HCT116 (cell line): ENCODE results near the gene CRHR2. TPM values are rescaled to one million over a fixed set of nuclear protein-coding genes. Genes with fewer than 3 reads are reported as not detected.

Experiments
- ATAC-seq: fragments of 200-7000 bp; cut with Tn5 transposase; 2 replicates; pipeline ENCODE4 v1.9.1; 2020; ENCODE audit warnings: mild to moderate bottlenecking, moderate library complexity
- BruUV-seq: library from RNA; stranded (reverse); fragments of 400-500 nt; replicated peaks from 2 replicates; lab custom pipeline; 2021; lab: Mats Ljungman, UMichigan
- CTCF ChIA-PET: fragments of 300-600 bp; sonication (Branson Sonifier 250); formaldehyde crosslinking; loops from one replicate; lab custom pipeline; 2021; ENCODE audit warnings: antibody characterized with exemption; lab: Charles Lee
- POLR2A ChIA-PET: fragments of 300-600, 350-600 bp; sonication (Branson Sonifier 250); formaldehyde crosslinking; loops from one replicate; lab custom pipeline; 2021; ENCODE audit warnings: antibody characterized with exemption; lab: Charles Lee
- RAD21 ChIA-PET, 2 experiments: fragments of 300-600 bp; sonication (Branson Sonifier 250); formaldehyde crosslinking; loops; one replicate each; lab custom pipeline; 2023; ENCODE audit warnings: low total read pairs in 2 of 2; ENCODE audit not compliant: uncharacterized antibody in 2 of 2, unreplicated experiment in 2 of 2, low non-redundant PET in 1 of 2; lab: Charles Lee
- DNase-seq: peaks from one replicate; pipeline ENCODE4 v3.0.0-alpha.2; 2010; ENCODE audit warnings: low read depth, low spot score
- H2AFZ ChIP-seq: fragments of 200-600 bp; shearing (Covaris generic), sonication (generic); 2 replicates; pipeline ENCODE4 v1.6.1; 2017; ENCODE audit warnings: low read depth, mixed run types, mixed read lengths, antibody characterized with exemption, low read length; ENCODE audit not compliant: poor library complexity, severe bottlenecking
- H3K27ac ChIP-seq: 2 replicates; pipeline ENCODE4 v1.5.1; 2012; ENCODE audit warnings: low read depth, low read length
- H3K27me3 ChIP-seq: fragments of 200-600 bp; sonication (generic); 2 replicates; pipeline ENCODE4 v1.6.1; 2016; ENCODE audit warnings: mixed run types, low read length, mixed read lengths; ENCODE audit not compliant: insufficient read depth
- H3K36me3 ChIP-seq, 2 experiments: fragments of 200-500 bp in 1 of 2; fragments of 200-600 bp in 1 of 2; sonication (Bioruptor generic) in 1 of 2; sonication (generic) in 1 of 2; 2 replicates each; pipeline versions ENCODE4 v1.5.1 to v1.6.1; 2014 to 2016; ENCODE audit warnings: low read length in 2 of 2, inconsistent platforms in 1 of 2, mixed read lengths in 1 of 2, mixed run types in 1 of 2; ENCODE audit not compliant: insufficient read depth in 2 of 2, control insufficient read depth in 1 of 2
- H3K4me1 ChIP-seq, 2 experiments: fragments of 200-600 bp in 1 of 2; sonication (generic) in 1 of 2; 2 replicates each; pipeline versions ENCODE4 v1.5.1 to v1.6.1; 2012 to 2017; ENCODE audit warnings: low read length in 2 of 2, inconsistent platforms in 1 of 2, mild to moderate bottlenecking in 1 of 2, mixed read lengths in 1 of 2, mixed run types in 1 of 2, moderate library complexity in 1 of 2; ENCODE audit not compliant: insufficient read depth in 2 of 2, control insufficient read depth in 1 of 2
- H3K4me2 ChIP-seq: fragments of 200-600 bp; sonication (generic); 2 replicates; pipeline ENCODE4 v1.6.1; 2017; ENCODE audit warnings: mixed run types, low read length, mixed read lengths
- H3K4me3 ChIP-seq, 2 experiments: fragments of 200-600 bp in 1 of 2; sonication (generic) in 1 of 2; replicated peaks in 1 of 2; 2 replicates each; pipeline ENCODE4 v1.5.1; 2011 to 2016; ENCODE audit warnings: low read length in 2 of 2, control low read depth in 1 of 2, low read depth in 1 of 2, mild to moderate bottlenecking in 1 of 2, mixed read lengths in 1 of 2, mixed run types in 1 of 2
- H3K79me2 ChIP-seq: fragments of 200-600 bp; sonication (generic); 2 replicates; pipeline ENCODE4 v1.6.1; 2017; ENCODE audit warnings: mild to moderate bottlenecking, mixed run types, low read length, moderate library complexity, mixed read lengths; ENCODE audit not compliant: insufficient read depth
- H3K9ac ChIP-seq: fragments of 200-600 bp; sonication (generic); 2 replicates; pipeline ENCODE4 v1.6.1; 2016; ENCODE audit warnings: low read length, mixed read lengths
- H3K9me2 ChIP-seq: fragments of 200-600 bp; sonication (generic), shearing (Covaris generic); 2 replicates; pipeline ENCODE4 v1.6.1; 2017; ENCODE audit warnings: mixed run types, mild to moderate bottlenecking, moderate library complexity; ENCODE audit not compliant: insufficient read depth
- H3K9me3 ChIP-seq, 2 experiments: fragments of 200-500 bp in 1 of 2; fragments of 200-600 bp in 1 of 2; sonication (Bioruptor generic) in 1 of 2; sonication (generic) in 1 of 2; 2 replicates each; pipeline ENCODE4 v1.6.1; 2014 to 2017; ENCODE audit warnings: low read length in 2 of 2, mixed read lengths in 2 of 2, inconsistent platforms in 1 of 2, low read depth in 1 of 2, mild to moderate bottlenecking in 1 of 2, mixed run types in 1 of 2, moderate library complexity in 1 of 2; ENCODE audit not compliant: control insufficient read depth in 1 of 2, insufficient read depth in 1 of 2
- H4K20me1 ChIP-seq: fragments of 200-600 bp; sonication (generic), shearing (Covaris generic); 2 replicates; pipeline ENCODE4 v1.6.1; 2017; ENCODE audit warnings: mixed run types, mild to moderate bottlenecking, moderate library complexity; ENCODE audit not compliant: insufficient read depth
- ATF3 ChIP-seq: IDR thresholded peaks from 2 replicates; pipeline ENCODE4 v1.6.1; 2012
- CEBPB ChIP-seq: IDR thresholded peaks from 2 replicates; pipeline ENCODE4 v1.6.1; 2012; ENCODE audit warnings: low read depth
- CTCF ChIP-seq, 3 experiments: fragments of 200-600 bp in 1 of 3; sonication (generic) in 1 of 3; IDR thresholded peaks in 2 of 3; conservative IDR thresholded peaks in 1 of 3; 2 replicates each; pipeline ENCODE4 v1.5.1; 2012 to 2017; ENCODE audit warnings: low read depth in 2 of 3, low read length in 2 of 3, antibody characterized with exemption in 1 of 3, borderline replicate concordance in 1 of 3, control low read depth in 1 of 3, mild to moderate bottlenecking in 1 of 3, mixed read lengths in 1 of 3, mixed run types in 1 of 3, moderate library complexity in 1 of 3; ENCODE audit not compliant: insufficient read depth in 1 of 3
- ELF1 ChIP-seq: IDR thresholded peaks from 2 replicates; pipeline ENCODE4 v1.6.1; 2012; ENCODE audit warnings: low read depth, borderline replicate concordance
- FOSL1 ChIP-seq: IDR thresholded peaks from 2 replicates; pipeline ENCODE4 v1.6.1; 2012; ENCODE audit warnings: low read depth
- RAD21 ChIP-seq: IDR thresholded peaks from 2 replicates; pipeline ENCODE4 v1.6.1; 2012; ENCODE audit warnings: low read depth, mild to moderate bottlenecking
- SIN3A ChIP-seq: IDR thresholded peaks from 2 replicates; pipeline ENCODE4 v1.6.1; 2012; ENCODE audit warnings: low read depth
- SRF ChIP-seq: IDR thresholded peaks from 2 replicates; pipeline ENCODE4 v1.6.1; 2012; ENCODE audit warnings: low read depth
- YY1 ChIP-seq: IDR thresholded peaks from 2 replicates; pipeline ENCODE4 v1.6.1; 2011; ENCODE audit warnings: low read length, low read depth, moderate library complexity, mild to moderate bottlenecking; ENCODE audit not compliant: insufficient replicate concordance; ENCODE audit errors: extremely low read depth
- ZFX ChIP-seq: fragments of 450-650 bp; IDR thresholded peaks from 2 replicates; pipeline ENCODE4 v1.6.1; 2017
- intact Hi-C: fragments of 100-400 bp; cut with micrococcal nuclease; formaldehyde crosslinking; loops from 2 replicates; pipeline ENCODE4 v1.10.0; 2022
- total RNA-seq: library from RNA; stranded (reverse); gene quantifications from one replicate; pipeline ENCODE4 v1.2.1, GENCODE V29; 2021; ENCODE audit not compliant: unreplicated experiment
- TF ChIP-seq, protein P1 (sequence below): IDR thresholded peaks from 2 replicates; pipeline ENCODE4 v1.6.1; 2012; ENCODE audit warnings: low read depth
- TF ChIP-seq, protein P2 (sequence below): IDR thresholded peaks from 2 replicates; pipeline ENCODE4 v1.6.1; 2012
- TF ChIP-seq, protein P3 (sequence below): IDR thresholded peaks from 2 replicates; pipeline ENCODE4 v1.6.1; 2011; ENCODE audit warnings: mild to moderate bottlenecking, low read length, moderate library complexity; ENCODE audit not compliant: insufficient replicate concordance; ENCODE audit errors: extremely low read depth

Gene CRHR2
- total RNA-seq, 1 experiment from 2014 or later, result not detected

DNA sequence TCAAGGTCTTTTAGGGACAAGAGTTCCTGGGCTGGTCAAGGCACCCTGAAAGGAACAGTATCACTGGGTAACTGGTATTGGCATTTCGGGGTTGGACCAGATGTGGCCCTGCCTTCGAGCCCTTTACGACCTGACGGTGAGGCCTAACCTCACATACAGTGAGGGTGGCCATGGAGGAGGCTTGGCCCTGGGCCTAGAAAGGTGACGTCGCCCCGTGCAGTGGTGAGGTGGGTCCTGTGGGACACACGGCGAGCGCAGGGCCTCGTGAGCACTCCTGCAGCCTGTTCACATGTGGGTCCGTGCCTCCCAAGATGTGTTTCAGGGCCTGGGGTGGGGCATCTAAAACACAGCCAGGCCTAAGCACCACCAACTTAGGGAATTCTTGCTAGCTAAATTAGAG lies 36.1 kb downstream of the CRHR2 start (continued):
- TF ChIP-seq, protein P1, sequence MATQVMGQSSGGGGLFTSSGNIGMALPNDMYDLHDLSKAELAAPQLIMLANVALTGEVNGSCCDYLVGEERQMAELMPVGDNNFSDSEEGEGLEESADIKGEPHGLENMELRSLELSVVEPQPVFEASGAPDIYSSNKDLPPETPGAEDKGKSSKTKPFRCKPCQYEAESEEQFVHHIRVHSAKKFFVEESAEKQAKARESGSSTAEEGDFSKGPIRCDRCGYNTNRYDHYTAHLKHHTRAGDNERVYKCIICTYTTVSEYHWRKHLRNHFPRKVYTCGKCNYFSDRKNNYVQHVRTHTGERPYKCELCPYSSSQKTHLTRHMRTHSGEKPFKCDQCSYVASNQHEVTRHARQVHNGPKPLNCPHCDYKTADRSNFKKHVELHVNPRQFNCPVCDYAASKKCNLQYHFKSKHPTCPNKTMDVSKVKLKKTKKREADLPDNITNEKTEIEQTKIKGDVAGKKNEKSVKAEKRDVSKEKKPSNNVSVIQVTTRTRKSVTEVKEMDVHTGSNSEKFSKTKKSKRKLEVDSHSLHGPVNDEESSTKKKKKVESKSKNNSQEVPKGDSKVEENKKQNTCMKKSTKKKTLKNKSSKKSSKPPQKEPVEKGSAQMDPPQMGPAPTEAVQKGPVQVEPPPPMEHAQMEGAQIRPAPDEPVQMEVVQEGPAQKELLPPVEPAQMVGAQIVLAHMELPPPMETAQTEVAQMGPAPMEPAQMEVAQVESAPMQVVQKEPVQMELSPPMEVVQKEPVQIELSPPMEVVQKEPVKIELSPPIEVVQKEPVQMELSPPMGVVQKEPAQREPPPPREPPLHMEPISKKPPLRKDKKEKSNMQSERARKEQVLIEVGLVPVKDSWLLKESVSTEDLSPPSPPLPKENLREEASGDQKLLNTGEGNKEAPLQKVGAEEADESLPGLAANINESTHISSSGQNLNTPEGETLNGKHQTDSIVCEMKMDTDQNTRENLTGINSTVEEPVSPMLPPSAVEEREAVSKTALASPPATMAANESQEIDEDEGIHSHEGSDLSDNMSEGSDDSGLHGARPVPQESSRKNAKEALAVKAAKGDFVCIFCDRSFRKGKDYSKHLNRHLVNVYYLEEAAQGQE, result no peak
- TF ChIP-seq YY1 (no peak), CEBPB (no peak), ATF3 (no peak), SIN3A (no peak)
- TF ChIP-seq, protein P2, sequence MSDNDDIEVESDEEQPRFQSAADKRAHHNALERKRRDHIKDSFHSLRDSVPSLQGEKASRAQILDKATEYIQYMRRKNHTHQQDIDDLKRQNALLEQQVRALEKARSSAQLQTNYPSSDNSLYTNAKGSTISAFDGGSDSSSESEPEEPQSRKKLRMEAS, result no peak

DNA sequence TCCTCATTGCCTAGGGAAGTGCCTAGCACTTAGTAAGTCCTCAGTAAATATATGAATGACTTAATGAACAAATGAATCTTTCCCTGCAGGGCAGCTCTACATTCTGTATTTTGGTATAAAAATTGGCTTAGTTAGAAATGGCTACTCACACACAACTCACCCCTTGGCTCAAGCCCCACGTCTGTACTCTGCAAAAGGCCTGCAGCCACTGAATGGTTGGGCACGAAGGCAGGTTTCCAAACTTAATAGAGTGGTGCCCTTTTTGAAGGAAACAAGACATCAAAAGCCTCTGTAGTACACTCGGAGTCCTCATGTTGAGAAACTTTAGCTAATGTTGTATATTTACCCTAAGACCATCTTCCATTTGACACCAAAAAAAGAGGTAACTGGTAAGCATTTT lies 36.6 kb downstream of the CRHR2 start:
- Histone ChIP-seq H4K20me1 (no peaks in the 10 kb centered on the region; the same call in 1 of the 2 replicates), H3K4me3 (no peak overlapping the region), H3K79me2 (no peaks in the 10 kb centered on the region), H3K9me2 (no peaks in the 10 kb centered on the region), H3K9ac (no peak overlapping the region), H3K4me1 (no peaks in the 10 kb centered on the region), H3K4me2 (no peak overlapping the region), H2AFZ (no peak overlapping the region), H3K27ac (no peak overlapping the region), H3K36me3 (peaks cover 0 to 2% of the 10 kb centered on the region in 2 experiments; a peak in 2 of 4 replicates), H3K9me3 (no peaks in the 10 kb centered on the region), H3K27me3 (no peaks in the 10 kb centered on the region)
- CTCF ChIA-PET, result no interaction called here
- no peak for ATAC-seq
- BruUV-seq, result no TSS peak
- intact Hi-C loops, result no loop called here
- RAD21 ChIA-PET, result no interaction called here
- DNase-seq, result no peak
- POLR2A ChIA-PET, result no interaction called here
- TF ChIP-seq CTCF (IDR thresholded peaks at IDR 0.05 in 2 of 3, conservative IDR thresholded peaks at IDR 0.05 in 1 of 3; ENCODE audit: borderline replicate concordance in 1 of 3, insufficient read depth in 1 of 3, low read depth in 2 of 3, low read length in 2 of 3), result no peak
- no peak for TF ChIP-seq FOSL1
- TF ChIP-seq, protein P1, result no peak
- TF ChIP-seq ZFX, result no peak
- TF ChIP-seq SRF, result no peak
- TF ChIP-seq, protein P3, sequence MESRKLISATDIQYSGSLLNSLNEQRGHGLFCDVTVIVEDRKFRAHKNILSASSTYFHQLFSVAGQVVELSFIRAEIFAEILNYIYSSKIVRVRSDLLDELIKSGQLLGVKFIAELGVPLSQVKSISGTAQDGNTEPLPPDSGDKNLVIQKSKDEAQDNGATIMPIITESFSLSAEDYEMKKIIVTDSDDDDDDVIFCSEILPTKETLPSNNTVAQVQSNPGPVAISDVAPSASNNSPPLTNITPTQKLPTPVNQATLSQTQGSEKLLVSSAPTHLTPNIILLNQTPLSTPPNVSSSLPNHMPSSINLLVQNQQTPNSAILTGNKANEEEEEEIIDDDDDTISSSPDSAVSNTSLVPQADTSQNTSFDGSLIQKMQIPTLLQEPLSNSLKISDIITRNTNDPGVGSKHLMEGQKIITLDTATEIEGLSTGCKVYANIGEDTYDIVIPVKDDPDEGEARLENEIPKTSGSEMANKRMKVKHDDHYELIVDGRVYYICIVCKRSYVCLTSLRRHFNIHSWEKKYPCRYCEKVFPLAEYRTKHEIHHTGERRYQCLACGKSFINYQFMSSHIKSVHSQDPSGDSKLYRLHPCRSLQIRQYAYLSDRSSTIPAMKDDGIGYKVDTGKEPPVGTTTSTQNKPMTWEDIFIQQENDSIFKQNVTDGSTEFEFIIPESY, result no peak
- no peak for TF ChIP-seq ELF1
- TF ChIP-seq RAD21, result no peak
